ENCODE data around the gene EPSTI1. TPM values are rescaled to one million over a fixed set of nuclear protein-coding genes. Genes with fewer than 3 reads are reported as not detected.

The EPSTI1 gene
- total RNA-seq, 4 donors from 2014 or later = 1.1 to 10.2 (median 5.8) TPM

GRCh38 chr13:42990291-42991232, 1.5 kb downstream of the EPSTI1 start:
- DNase-seq = no peak
- no peaks in the 10 kb centered on the region for H3K27me3 ChIP-seq
- TF ChIP-seq CTCF (IDR thresholded peaks at IDR 0.05) (no peak), POLR2A (IDR thresholded peaks at IDR 0.05) (no peak)
- H3K27ac ChIP-seq = peak overlapping the region in 3 of 4 donors; percentile 6 to 94 (median 89)
- peak overlapping the region in 3 of 4 donors; percentile 66 to 88 (median 82) for H3K4me3 ChIP-seq
- no peaks in the 10 kb centered on the region for H3K36me3 ChIP-seq
- peaks cover 1 to 34% (median 9%) of the 10 kb centered on the region in 3 donors for H3K4me1 ChIP-seq
- WGBS, 2 donors = 49 to 70% methylated on average over 10 of the region's 10 CpGs
- no peaks in the 10 kb centered on the region for H3K9me3 ChIP-seq
- intact Hi-C loops (cut with DNase I) = no loop called here

GRCh38 chr13:42986176-42986574, 5.9 kb downstream of the EPSTI1 start:
- WGBS, 2 donors = 53 to 66% methylated on average over 5 to 7 of the region's 7 CpGs
- Histone ChIP-seq H3K4me1 (peaks cover 4 to 34% (median 15%) of the 10 kb centered on the region in 3 donors), H3K9me3 (no peaks in the 10 kb centered on the region), H3K4me3 (peak overlapping the region in 1 of 4 donors; percentile 5), H3K27me3 (no peaks in the 10 kb centered on the region), H3K36me3 (no peaks in the 10 kb centered on the region), H3K27ac (peak overlapping the region in 2 of 4 donors; percentile 47 to 71)
- TF ChIP-seq POLR2A (IDR thresholded peaks at IDR 0.05) = no peak
- no peak for TF ChIP-seq CTCF (IDR thresholded peaks at IDR 0.05)
- DNase-seq = no peak
- intact Hi-C loops (cut with DNase I) = no loop called here

GRCh38 chr13:42985312-42986175, 6.5 kb downstream of the EPSTI1 start:
- no peak for DNase-seq
- WGBS, 2 donors = 39 to 51% methylated on average over 7 of the region's 8 CpGs
- Histone ChIP-seq H3K4me3 (peak overlapping the region in 1 of 4 donors; percentile 5), H3K36me3 (no peaks in the 10 kb centered on the region), H3K9me3 (no peaks in the 10 kb centered on the region), H3K27me3 (no peaks in the 10 kb centered on the region), H3K27ac (peak overlapping the region in 2 of 4 donors; percentile 47 to 71), H3K4me1 (peaks cover 4 to 28% (median 14%) of the 10 kb centered on the region in 3 donors)
- TF ChIP-seq CTCF (IDR thresholded peaks at IDR 0.05) = no peak
- no peak for TF ChIP-seq POLR2A (IDR thresholded peaks at IDR 0.05)
- intact Hi-C loops (cut with DNase I) = no loop called here

GRCh38 chr13:42984691-42985090, 7.3 kb downstream of the EPSTI1 start:
- Histone ChIP-seq H3K4me1 (peaks cover 4 to 22% (median 14%) of the 10 kb centered on the region in 3 donors), H3K36me3 (no peaks in the 10 kb centered on the region), H3K27ac (no peak overlapping the region), H3K4me3 (no peak overlapping the region), H3K27me3 (no peaks in the 10 kb centered on the region), H3K9me3 (no peaks in the 10 kb centered on the region)
- WGBS, 2 donors = 14 to 43% methylated on average over 1 of the region's 1 CpG
- TF ChIP-seq POLR2A (IDR thresholded peaks at IDR 0.05) = no peak
- TF ChIP-seq CTCF (IDR thresholded peaks at IDR 0.05) = no peak
- intact Hi-C loops (cut with DNase I) = no loop called here
- no peak for DNase-seq

Data from esophagus squamous epithelium (tissue), 5 donors.